Caco-2 (cell line): ENCODE measurements around the gene GRID1. TPM values are rescaled to one million over a fixed set of nuclear protein-coding genes. Genes with fewer than 3 reads are reported as not detected.

Experiments
- BruUV-seq: library from RNA; stranded (reverse); fragments of 400-500 nt; replicated peaks from 2 replicates; lab custom pipeline; 2021; lab: Mats Ljungman, UMichigan
- CTCF ChIA-PET: fragments of 300-600 bp; sonication (Branson Sonifier 250); formaldehyde crosslinking; loops from one replicate; lab custom pipeline; 2022; ENCODE audit warnings: antibody characterized with exemption; lab: Charles Lee
- POLR2A ChIA-PET: fragments of 300-600 bp; sonication (Branson Sonifier 250); formaldehyde crosslinking; loops from one replicate; lab custom pipeline; 2022; ENCODE audit warnings: antibody characterized with exemption; lab: Charles Lee
- DNase-seq, 2 experiments: peaks; one replicate each; pipeline versions ENCODE4 v3.0.0 to v3.0.0-alpha.2; 2020 to 2022
- H3K27me3 ChIP-seq: replicated peaks from 2 replicates; pipeline ENCODE4 v1.6.0; 2011; ENCODE audit warnings: low read length; ENCODE audit not compliant: control insufficient read depth, insufficient read depth
- H3K36me3 ChIP-seq: 2 replicates; pipeline ENCODE4 v1.5.1; 2011; ENCODE audit warnings: low read length; ENCODE audit not compliant: control insufficient read depth, insufficient read depth
- H3K4me1 ChIP-seq: fragments of 250-450 bp; sonication (Bioruptor Pico); 2 replicates; pipeline ENCODE4 v1.5.1; 2020; ENCODE audit warnings: mild to moderate bottlenecking
- H3K4me3 ChIP-seq: 2 replicates; pipeline ENCODE4 v1.5.1; 2011; ENCODE audit warnings: low read depth, mild to moderate bottlenecking, control low read depth, low read length
- H3K9me3 ChIP-seq: fragments of 250-450 bp; sonication (Bioruptor Pico); 2 replicates; pipeline ENCODE4 v1.5.1; 2020; ENCODE audit warnings: mild to moderate bottlenecking, moderate library complexity
- H3K27ac Mint-ChIP-seq: one replicate; pipeline ENCODE4 v1.8.0; 2022; ENCODE audit warnings: mixed read lengths; ENCODE audit not compliant: unreplicated experiment
- H3K27me3 Mint-ChIP-seq: one replicate; pipeline ENCODE4 v1.8.0; 2022; ENCODE audit warnings: mixed read lengths; ENCODE audit not compliant: insufficient read depth, unreplicated experiment
- H3K36me3 Mint-ChIP-seq: one replicate; pipeline ENCODE4 v1.8.0; 2022; ENCODE audit warnings: mild to moderate bottlenecking, mixed read lengths; ENCODE audit not compliant: insufficient read depth, unreplicated experiment
- H3K4me1 Mint-ChIP-seq: one replicate; pipeline ENCODE4 v1.8.0; 2022; ENCODE audit warnings: low read depth, mixed read lengths; ENCODE audit not compliant: unreplicated experiment
- H3K4me3 Mint-ChIP-seq: one replicate; pipeline ENCODE4 v1.8.0; 2022; ENCODE audit warnings: mild to moderate bottlenecking, moderate library complexity, mixed read lengths; ENCODE audit not compliant: unreplicated experiment
- H3K9me3 Mint-ChIP-seq: one replicate; pipeline ENCODE4 v1.8.0; 2022; ENCODE audit warnings: mixed read lengths; ENCODE audit not compliant: unreplicated experiment
- CTCF ChIP-seq, 2 experiments: fragments of 200-600 bp in 1 of 2; IDR thresholded peaks; 1 replicate in 1 of 2; 2 replicates in 1 of 2; pipeline versions ENCODE4 v1.5.1 to v1.8.0; 2011 to 2022; ENCODE audit warnings: antibody characterized with exemption in 1 of 2, control low read depth in 1 of 2, inconsistent platforms in 1 of 2, low read depth in 1 of 2, low read length in 1 of 2, mild to moderate bottlenecking in 1 of 2, moderate library complexity in 1 of 2; ENCODE audit not compliant: insufficient read depth in 1 of 2, severe bottlenecking in 1 of 2, unreplicated experiment in 1 of 2
- intact Hi-C: fragments of 100-400 bp; cut with micrococcal nuclease; formaldehyde crosslinking; loops from one replicate; pipeline ENCODE4 v1.10.0; 2022; ENCODE audit not compliant: unreplicated experiment
- total RNA-seq: library from RNA; stranded (reverse); gene quantifications from 2 replicates; pipeline ENCODE4 v1.2.3, GENCODE V29; 2022

Gene GRID1
- total RNA-seq, 1 experiment from 2014 or later = 8.0 TPM

- H3K27me3 Mint-ChIP-seq = peaks cover 8% of the 10 kb centered on the region
- no peaks in the 10 kb centered on the region for H3K36me3 Mint-ChIP-seq
- Histone ChIP-seq H3K4me3 (no peak overlapping the region), H3K4me1 (peaks cover 34% of the 10 kb centered on the region), H3K9me3 (no peaks in the 10 kb centered on the region), H3K36me3 (no peaks in the 10 kb centered on the region), H3K27me3 (no peaks in the 10 kb centered on the region)
- intact Hi-C loops = no loop called here
- no peaks in the 10 kb centered on the region for H3K9me3 Mint-ChIP-seq
- peak in 1 of 2 experiments; percentile 23 for DNase-seq
- CTCF ChIA-PET = interaction anchor here (0.9 kb wide), 1 partner anchor 15 kb away, joined by 4 read pairs; no protein-coding TSS in a partner anchor
- no peak for TF ChIP-seq CTCF (IDR thresholded peaks at IDR 0.05; ENCODE audit: insufficient read depth in 1 of 2, low read depth in 1 of 2, low read length in 1 of 2, severe bottlenecking in 1 of 2, unreplicated experiment in 1 of 2)
- POLR2A ChIA-PET = no interaction called here
- no peak overlapping the region for H3K27ac Mint-ChIP-seq
- H3K4me1 Mint-ChIP-seq = peaks cover 17% of the 10 kb centered on the region
- no TSS peak for BruUV-seq
- H3K4me3 Mint-ChIP-seq = no peak overlapping the region
These were observed 2.6 kb downstream of the GRID1 start for GRCh38 chr10:86363833-86364490.

DNA sequence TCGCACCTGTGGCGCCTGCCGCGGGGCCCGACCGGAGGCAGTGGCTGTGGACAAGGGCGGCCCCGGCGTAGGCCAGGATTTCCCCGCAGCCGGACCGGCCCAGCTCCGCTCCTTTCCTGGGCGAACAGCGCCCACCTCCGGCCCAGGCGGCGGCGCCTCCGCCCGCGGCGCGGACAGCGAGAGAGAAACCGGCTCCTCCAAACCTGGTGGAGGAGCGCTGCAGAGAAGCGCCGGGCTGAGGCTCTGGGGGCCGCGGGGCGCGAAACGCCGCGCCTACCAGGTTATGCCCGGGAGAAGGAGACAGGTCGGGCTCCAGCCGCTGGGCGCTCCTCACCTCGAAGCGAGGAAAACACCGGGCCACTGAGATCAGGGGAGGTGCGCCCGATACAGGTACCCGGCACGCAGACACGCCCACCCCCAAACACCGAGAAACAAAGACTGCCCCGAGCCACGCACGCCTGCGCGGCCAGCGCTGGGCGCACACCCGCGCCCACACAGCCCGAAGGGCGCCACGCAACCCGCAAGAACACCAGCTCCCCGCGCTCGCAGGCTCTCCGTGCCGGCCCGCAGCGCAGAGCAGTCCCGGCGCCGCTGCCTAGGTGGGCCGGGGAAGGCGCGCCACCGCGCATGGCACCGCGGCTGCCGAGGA, 3.3 kb downstream of the GRID1 start:
- Mint-ChIP-seq H3K36me3 (no peaks in the 10 kb centered on the region), H3K27ac (no peak overlapping the region), H3K9me3 (no peaks in the 10 kb centered on the region), H3K4me3 (no peak overlapping the region), H3K27me3 (peaks cover 8% of the 10 kb centered on the region), H3K4me1 (peaks cover 17% of the 10 kb centered on the region)
- Histone ChIP-seq H3K4me3 (no peak overlapping the region), H3K4me1 (peaks cover 34% of the 10 kb centered on the region), H3K36me3 (no peaks in the 10 kb centered on the region), H3K27me3 (no peaks in the 10 kb centered on the region), H3K9me3 (no peaks in the 10 kb centered on the region)
- TF ChIP-seq CTCF (IDR thresholded peaks at IDR 0.05; ENCODE audit: insufficient read depth in 1 of 2, low read depth in 1 of 2, low read length in 1 of 2, severe bottlenecking in 1 of 2, unreplicated experiment in 1 of 2) = no peak
- POLR2A ChIA-PET = no interaction called here
- CTCF ChIA-PET = interaction anchor here (4.6 kb wide), 1 partner anchor 14 kb away, joined by 35 read pairs; no protein-coding TSS in a partner anchor
- peak in 1 of 2 experiments; percentile 13 for DNase-seq
- intact Hi-C loops = no loop called here
- BruUV-seq = no TSS peak

- no peaks in the 10 kb centered on the region for H3K27me3 ChIP-seq
- Mint-ChIP-seq H3K4me3 (no peak overlapping the region), H3K9me3 (no peaks in the 10 kb centered on the region), H3K27ac (no peak overlapping the region), H3K27me3 (peaks cover 4% of the 10 kb centered on the region), H3K36me3 (no peaks in the 10 kb centered on the region), H3K4me1 (peaks cover 17% of the 10 kb centered on the region)
- POLR2A ChIA-PET = no interaction called here
- BruUV-seq = no TSS peak
- no peaks in the 10 kb centered on the region for H3K36me3 ChIP-seq
- no peak overlapping the region for H3K4me3 ChIP-seq
- TF ChIP-seq CTCF (IDR thresholded peaks at IDR 0.05; ENCODE audit: insufficient read depth in 1 of 2, low read depth in 1 of 2, low read length in 1 of 2, severe bottlenecking in 1 of 2, unreplicated experiment in 1 of 2) = no peak
- intact Hi-C loops = no loop called here
- H3K4me1 ChIP-seq = peaks cover 34% of the 10 kb centered on the region
- CTCF ChIA-PET = interaction anchor here (4.6 kb wide), 1 partner anchor 14 kb away, joined by 35 read pairs; no protein-coding TSS in a partner anchor
- DNase-seq = peak in 1 of 2 experiments; percentile 30
- H3K9me3 ChIP-seq = no peaks in the 10 kb centered on the region
These were observed 3.9 kb downstream of the GRID1 start for GRCh38 chr10:86362586-86363183.
